Measurements from ENCODE around the gene ZNF705A.
"Not testable (repeated sequence)": the region's sequence is repeated elsewhere in the genome, so short reads cannot be mapped to it uniquely, and the experiment has no call there.

The ZNF705A gene

GRCh38 chr12:8156845-8157244 is at the start of gene ZNF705A:
ZNF705A (plus strand) TSS chr12:8157015; CDS start chr12:8172626, 15,611 bp downstream.
- no peak for DNase-seq (ENCODE audit: low spot score)

- DNase-seq (ENCODE audit: low spot score), result peak; percentile 83
These were observed 47.9 kb upstream of the ZNF705A start for GRCh38 chr12:8108808-8109398.

- DNase-seq (ENCODE audit: low spot score), result not testable (repeated sequence)
These were observed 43.7 kb upstream of the ZNF705A start for GRCh38 chr12:8113117-8113516.

GRCh38 chr12:8120072-8120713 is 36.6 kb upstream of the ZNF705A start:
- DNase-seq (ENCODE audit: low spot score), result no peak

GRCh38 chr12:8123124-8123912 is 33.5 kb upstream of the ZNF705A start, which contains the start of gene CLEC4A:
CLEC4A (plus strand) TSS chr12:8123617; CDS start chr12:8123879, 262 bp downstream.
- DNase-seq (ENCODE audit: low spot score), result no peak

GRCh38 chr12:8127138-8127537 is 29.7 kb upstream of the ZNF705A start:
- DNase-seq (ENCODE audit: low spot score), result no peak

- DNase-seq (ENCODE audit: low spot score), result not testable (repeated sequence)
These were observed 23.0 kb upstream of the ZNF705A start for GRCh38 chr12:8133636-8134397.

- DNase-seq (ENCODE audit: low spot score), result not testable (repeated sequence)
These were observed 22.4 kb upstream of the ZNF705A start for GRCh38 chr12:8134398-8134930.

- DNase-seq (ENCODE audit: low spot score), result not testable (repeated sequence)
These were observed 15.2 kb upstream of the ZNF705A start for GRCh38 chr12:8141647-8142046.

- DNase-seq (ENCODE audit: low spot score), result no peak
These were observed 13.6 kb upstream of the ZNF705A start for GRCh38 chr12:8143261-8143660.

- peak; percentile 79 for DNase-seq (ENCODE audit: low spot score)
These were observed 10.9 kb upstream of the ZNF705A start for GRCh38 chr12:8145754-8146441.

GRCh38 chr12:8146442-8146771 is 10.4 kb upstream of the ZNF705A start:
- DNase-seq (ENCODE audit: low spot score), result no peak

- no peak for DNase-seq (ENCODE audit: low spot score)
These were observed 2.3 kb upstream of the ZNF705A start for GRCh38 chr12:8154526-8154925.

GRCh38 chr12:8156416-8156815 is 399 bp upstream of the ZNF705A start:
- DNase-seq (ENCODE audit: low spot score), result no peak

- DNase-seq (ENCODE audit: low spot score), result no peak
These were observed 826 bp downstream of the ZNF705A start for GRCh38 chr12:8157484-8158198.

- not testable (repeated sequence) for DNase-seq (ENCODE audit: low spot score)
These were observed 16.1 kb downstream of the ZNF705A start for GRCh38 chr12:8172911-8173310.

- DNase-seq (ENCODE audit: low spot score), result peak; percentile 86
These were observed 23.3 kb downstream of the ZNF705A start for GRCh38 chr12:8179989-8180585.

GRCh38 chr12:8181271-8181670 is 24.5 kb downstream of the ZNF705A start:
- DNase-seq (ENCODE audit: low spot score), result not testable (repeated sequence)

GRCh38 chr12:8182923-8183322 is 26.1 kb downstream of the ZNF705A start:
- not testable (repeated sequence) for DNase-seq (ENCODE audit: low spot score)

GRCh38 chr12:8183346-8183745 is 26.5 kb downstream of the ZNF705A start:
- not testable (repeated sequence) for DNase-seq (ENCODE audit: low spot score)
